ENCODE measurements around the gene ARHGEF38. TPM values are rescaled to one million over a fixed set of nuclear protein-coding genes. Genes with fewer than 3 reads are reported as not detected.
"Not testable (repeated sequence)": the region's sequence is repeated elsewhere in the genome, so short reads cannot be mapped to it uniquely, and the experiment has no call there.

ARHGEF38 gene
- total RNA-seq, 1 donor = not detected

DNA sequence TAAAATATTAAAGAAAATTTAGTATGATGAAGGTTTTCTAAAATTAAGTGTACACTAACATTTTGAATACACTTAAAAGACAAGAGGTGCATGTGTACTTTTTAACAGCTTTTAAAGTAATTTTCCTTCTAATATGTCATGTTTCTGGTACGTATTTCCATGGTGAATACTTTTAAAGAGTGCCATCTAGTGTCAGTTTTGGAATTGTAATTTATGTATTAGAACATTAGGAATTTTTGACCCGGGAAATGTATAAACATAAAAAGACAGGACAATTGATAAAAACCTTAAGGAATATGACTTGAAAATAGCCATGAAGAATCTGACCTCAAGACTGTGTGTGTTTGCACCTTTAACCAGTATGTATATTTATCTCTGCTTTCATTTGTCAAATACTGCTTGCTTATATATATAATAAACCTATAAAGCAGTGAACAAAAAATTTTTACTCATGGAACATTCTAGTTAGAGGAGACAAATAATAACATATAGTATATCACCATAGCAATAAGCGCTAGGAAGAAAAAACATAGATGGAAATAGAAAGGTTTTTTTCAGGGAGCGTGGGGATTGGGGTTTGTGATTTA, 163.4 kb downstream of the ARHGEF38 start:
- H3K4me3 ChIP-seq (ENCODE audit: low read depth, low read length) = no peak overlapping the region
- peak; percentile 68 for DNase-seq (ENCODE audit: low read depth)
- TF ChIP-seq, protein P1, sequence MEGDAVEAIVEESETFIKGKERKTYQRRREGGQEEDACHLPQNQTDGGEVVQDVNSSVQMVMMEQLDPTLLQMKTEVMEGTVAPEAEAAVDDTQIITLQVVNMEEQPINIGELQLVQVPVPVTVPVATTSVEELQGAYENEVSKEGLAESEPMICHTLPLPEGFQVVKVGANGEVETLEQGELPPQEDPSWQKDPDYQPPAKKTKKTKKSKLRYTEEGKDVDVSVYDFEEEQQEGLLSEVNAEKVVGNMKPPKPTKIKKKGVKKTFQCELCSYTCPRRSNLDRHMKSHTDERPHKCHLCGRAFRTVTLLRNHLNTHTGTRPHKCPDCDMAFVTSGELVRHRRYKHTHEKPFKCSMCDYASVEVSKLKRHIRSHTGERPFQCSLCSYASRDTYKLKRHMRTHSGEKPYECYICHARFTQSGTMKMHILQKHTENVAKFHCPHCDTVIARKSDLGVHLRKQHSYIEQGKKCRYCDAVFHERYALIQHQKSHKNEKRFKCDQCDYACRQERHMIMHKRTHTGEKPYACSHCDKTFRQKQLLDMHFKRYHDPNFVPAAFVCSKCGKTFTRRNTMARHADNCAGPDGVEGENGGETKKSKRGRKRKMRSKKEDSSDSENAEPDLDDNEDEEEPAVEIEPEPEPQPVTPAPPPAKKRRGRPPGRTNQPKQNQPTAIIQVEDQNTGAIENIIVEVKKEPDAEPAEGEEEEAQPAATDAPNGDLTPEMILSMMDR (IDR thresholded peaks at IDR 0.05; ENCODE audit: insufficient read depth, low read length) = peak; percentile 43

DNA sequence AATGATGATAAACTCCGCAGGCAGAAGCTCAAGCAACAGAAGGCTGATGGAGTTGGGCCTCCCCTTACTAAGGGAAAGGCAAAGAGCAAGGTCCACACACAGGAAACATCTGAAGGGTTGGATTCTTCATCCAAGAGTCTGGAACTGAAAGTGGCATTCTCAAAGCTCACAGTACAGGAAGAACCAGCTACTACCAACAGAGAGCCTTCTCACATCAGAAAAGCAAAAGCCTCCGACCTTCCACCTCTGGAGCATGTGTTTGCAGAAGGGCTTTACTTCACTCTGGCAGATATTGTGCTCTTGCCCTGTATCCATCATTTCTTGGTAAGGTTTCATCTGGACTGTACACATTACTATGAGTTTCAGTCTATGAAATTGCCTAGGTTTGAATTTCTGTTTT, 166.8 kb downstream of the ARHGEF38 start:
- no peak for DNase-seq (ENCODE audit: low read depth)
- TF ChIP-seq, protein P1 (IDR thresholded peaks at IDR 0.05; ENCODE audit: insufficient read depth, low read length) = no peak
- no peak overlapping the region for H3K4me3 ChIP-seq (ENCODE audit: low read depth, low read length)

DNA sequence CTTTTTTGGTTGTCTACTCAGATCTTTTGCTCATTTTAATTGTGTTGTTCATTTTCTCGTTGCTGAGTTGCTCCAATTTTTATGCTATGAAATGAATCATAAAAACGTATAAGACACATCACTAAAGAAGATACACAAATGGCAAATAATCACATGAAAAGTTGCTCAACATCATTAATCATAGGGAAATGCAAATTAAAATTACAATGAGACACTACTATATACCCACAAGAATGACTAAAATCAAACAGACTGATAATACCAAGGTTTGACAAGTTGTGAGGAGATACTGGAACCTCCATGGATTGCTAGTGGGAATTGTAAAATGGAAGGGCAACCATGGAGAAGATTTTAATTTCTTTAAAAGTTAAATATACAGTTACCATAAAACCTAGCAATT, 173.2 kb downstream of the ARHGEF38 start:
- no peak overlapping the region for H3K4me3 ChIP-seq (ENCODE audit: low read depth, low read length)
- TF ChIP-seq, protein P1 (IDR thresholded peaks at IDR 0.05; ENCODE audit: insufficient read depth, low read length) = no peak
- DNase-seq (ENCODE audit: low read depth) = no peak

DNA sequence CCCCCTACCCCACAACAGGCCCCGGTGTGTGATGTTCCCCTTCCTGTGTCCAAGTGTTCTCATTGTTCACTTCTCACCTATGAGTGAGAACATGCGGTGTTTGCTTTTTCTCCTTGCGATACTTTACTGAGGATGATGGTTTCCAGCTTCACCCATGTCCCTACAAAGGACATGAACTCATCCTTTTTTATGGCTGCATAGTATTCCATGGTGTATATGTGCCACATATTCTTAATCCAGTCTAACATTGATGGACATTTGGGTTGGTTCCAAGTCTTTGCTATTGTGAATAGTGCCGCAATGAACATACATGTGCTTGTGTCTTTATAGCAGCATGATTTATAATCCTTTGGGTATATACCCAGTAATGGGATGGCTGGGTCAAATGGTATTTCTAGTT, 177.5 kb downstream of the ARHGEF38 start:
- not testable (repeated sequence) for DNase-seq (ENCODE audit: low read depth)

More for the DNA sequence above, 177.5 kb downstream of the ARHGEF38 start:
- H3K4me3 ChIP-seq (ENCODE audit: low read depth, low read length) = not testable (repeated sequence)

Small RNA genes within 50 kb of the gene (small RNA-seq; reads per million reads assigned to genes)
- gene ATP5F1EP1 = not detected

Other genes starting within 250 kb of the ARHGEF38 start
- gene PPA2, start 78.6 kb upstream of the ARHGEF38 start, total RNA-seq (ENCODE audit: low replicate concordance) = 78.9 and 470 TPM in 2 replicates
- gene INTS12, start 156.1 kb downstream of the ARHGEF38 start, total RNA-seq (ENCODE audit: low replicate concordance) = 22.9 and 30.3 TPM in 2 replicates
- 8.6 and 21.0 TPM in 2 replicates for gene GSTCD, start 156.2 kb downstream of the ARHGEF38 start, total RNA-seq (ENCODE audit: low replicate concordance)